ENCODE results near the gene HCFC1R1. TPM values are rescaled to one million over a fixed set of nuclear protein-coding genes. Genes with fewer than 3 reads are reported as not detected.

HCFC1R1 gene
- total RNA-seq, 2 donors from 2014 or later = 19.9 to 120 TPM

- Histone ChIP-seq H3K27ac (no peak overlapping the region), H3K27me3 (replicated peaks; ENCODE audit: insufficient read depth) (peaks cover 15% of the 10 kb centered on the region), H3K9me3 (no peaks in the 10 kb centered on the region), H3K4me1 (ENCODE audit: control insufficient read depth in 1 of 2, low read depth in 2 of 2) (peaks cover 0 to 2% of the 10 kb centered on the region in 2 donors), H3K4me3 (no peak overlapping the region), H3K36me3 (no peaks in the 10 kb centered on the region)
- DNase-seq (ENCODE audit: low spot score) = no peak
- ATAC-seq (ENCODE audit: insufficient number of reproducible peaks, low FRiP score, low read depth) = no peak
- no peak for TF ChIP-seq CTCF (IDR thresholded peaks at IDR 0.05)
Observed at GRCh38 chr16:3007059-3007956, 16.4 kb downstream of the HCFC1R1 start.

- no peak for TF ChIP-seq CTCF (IDR thresholded peaks at IDR 0.05)
- DNase-seq (ENCODE audit: low spot score) (no peak), ATAC-seq (ENCODE audit: insufficient number of reproducible peaks, low FRiP score, low read depth) (no peak)
- Histone ChIP-seq H3K36me3 (no peaks in the 10 kb centered on the region), H3K4me3 (peak overlapping the region; percentile 58), H3K4me1 (ENCODE audit: control insufficient read depth in 1 of 2, low read depth in 2 of 2) (peaks cover 0 to 2% of the 10 kb centered on the region in 2 donors), H3K9me3 (no peaks in the 10 kb centered on the region), H3K27me3 (replicated peaks; ENCODE audit: insufficient read depth) (peaks cover 15% of the 10 kb centered on the region), H3K27ac (no peak overlapping the region)
Observed at GRCh38 chr16:3004781-3005284, 18.9 kb downstream of the HCFC1R1 start.

DNA sequence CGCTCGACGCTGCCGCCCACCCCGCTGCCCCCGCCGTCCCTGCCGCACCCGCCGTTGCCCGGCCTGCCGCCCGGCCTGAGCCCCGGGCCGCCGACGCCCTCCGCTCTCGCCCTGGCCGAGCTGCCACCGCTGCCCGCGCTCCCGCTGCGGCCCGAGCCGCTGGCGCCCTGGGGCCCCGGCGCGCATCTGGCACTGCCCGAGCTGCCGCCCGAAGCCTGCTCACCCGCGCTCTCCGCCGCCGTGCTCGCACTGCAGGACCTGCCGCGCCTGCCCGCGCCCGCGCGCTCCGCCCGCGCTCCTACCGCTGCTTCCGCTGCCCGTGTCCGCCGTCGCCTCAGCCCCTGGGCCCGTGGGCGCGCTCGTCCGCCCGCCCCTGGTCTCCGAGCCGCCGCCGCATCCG is 19.4 kb downstream of the HCFC1R1 start:
- Histone ChIP-seq H3K9me3 (no peaks in the 10 kb centered on the region), H3K27me3 (replicated peaks; ENCODE audit: insufficient read depth) (peaks cover 12% of the 10 kb centered on the region), H3K36me3 (no peaks in the 10 kb centered on the region), H3K4me1 (ENCODE audit: control insufficient read depth in 1 of 2, low read depth in 2 of 2) (peaks cover 0 to 2% of the 10 kb centered on the region in 2 donors), H3K27ac (no peak overlapping the region), H3K4me3 (no peak overlapping the region)
- no peak for DNase-seq (ENCODE audit: low spot score)
- peak; percentile 5 for ATAC-seq (ENCODE audit: insufficient number of reproducible peaks, low FRiP score, low read depth)
- no peak for TF ChIP-seq CTCF (IDR thresholded peaks at IDR 0.05)

DNA sequence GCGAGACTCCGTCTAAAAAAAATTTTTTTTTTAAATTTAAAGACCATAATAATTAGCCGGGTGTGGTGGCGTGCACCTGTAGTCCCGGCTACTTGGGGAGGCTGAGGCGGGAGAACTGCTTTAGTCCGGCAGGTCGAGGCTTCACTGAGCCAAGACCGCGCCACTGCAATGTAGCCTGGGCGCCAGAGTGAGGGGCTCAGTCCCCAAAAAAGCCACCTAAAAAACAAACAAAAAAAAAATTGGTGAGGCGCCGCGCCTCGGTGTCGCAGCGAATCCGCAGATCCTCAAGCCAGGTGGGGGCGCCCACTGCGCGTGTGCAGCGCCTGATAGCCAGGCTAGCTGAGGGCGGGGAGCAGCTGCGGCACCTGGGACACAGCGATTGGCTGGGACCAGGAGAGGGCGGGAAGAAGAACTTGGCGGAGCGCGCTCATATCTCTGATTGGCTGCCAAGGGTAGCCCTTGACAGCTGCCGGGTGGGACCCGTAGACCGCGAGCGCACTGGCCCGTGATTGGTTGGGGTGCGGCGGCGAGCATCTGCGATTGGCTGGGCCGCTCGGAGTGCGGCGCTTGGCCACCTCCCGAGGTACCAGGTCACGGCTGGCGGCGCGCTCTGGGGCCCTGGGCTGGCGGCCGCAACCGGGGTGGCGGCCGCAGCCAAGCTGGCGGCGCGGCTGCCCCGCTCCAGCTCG is 20.0 kb downstream of the HCFC1R1 start:
- ATAC-seq (ENCODE audit: insufficient number of reproducible peaks, low FRiP score, low read depth) = peak; percentile 92
- peaks cover 6% of the 10 kb centered on the region for H3K27me3 ChIP-seq (replicated peaks; ENCODE audit: insufficient read depth)

More for the DNA sequence above, 20.0 kb downstream of the HCFC1R1 start:
- Histone ChIP-seq H3K4me3 (no peak overlapping the region), H3K9me3 (no peaks in the 10 kb centered on the region), H3K36me3 (no peaks in the 10 kb centered on the region), H3K4me1 (ENCODE audit: control insufficient read depth in 1 of 2, low read depth in 2 of 2) (peaks cover 0 to 2% of the 10 kb centered on the region in 2 donors), H3K27ac (no peak overlapping the region)
- peak; percentile 29 for TF ChIP-seq CTCF (IDR thresholded peaks at IDR 0.05)
- peak; percentile 83 for DNase-seq (ENCODE audit: low spot score)

Data from thoracic aorta (tissue), 2 donors.